SU-DHL-6 (cell line): Measurements from ENCODE around the gene SPCS2.
"Not testable (repeated sequence)": the region's sequence is repeated elsewhere in the genome, so short reads cannot be mapped to it uniquely, and the experiment has no call there.

Source experiments
- H2AFZ ChIP-seq: fragments of 200-600 bp; sonication (generic); 2 replicates; pipeline ENCODE4 v1.6.1; 2014; ENCODE audit warnings: low read depth, mild to moderate bottlenecking, moderate library complexity, mixed read lengths, antibody characterized with exemption, low read length; ENCODE audit not compliant: severe bottlenecking
- H3F3A ChIP-seq: fragments of 200-600 bp; shearing (Covaris generic); 2 replicates; pipeline ENCODE4 v1.6.0; 2016; ENCODE audit warnings: antibody characterized with exemption, mild to moderate bottlenecking; ENCODE audit not compliant: insufficient read depth
- H3K27ac ChIP-seq: fragments of 200-600 bp; sonication (generic); 2 replicates; pipeline ENCODE4 v1.5.1; 2016; ENCODE audit warnings: low read depth, mild to moderate bottlenecking, low read length, moderate library complexity, mixed read lengths
- H3K27me3 ChIP-seq: fragments of 200-600 bp; sonication (generic), shearing (Covaris generic); 2 replicates; pipeline ENCODE4 v1.6.0; 2014; ENCODE audit warnings: mild to moderate bottlenecking, low read length
- H3K36me3 ChIP-seq: fragments of 200-600 bp; sonication (generic); 2 replicates; pipeline ENCODE4 v1.6.1; 2014; ENCODE audit warnings: mild to moderate bottlenecking, low read length, mixed read lengths
- H3K4me2 ChIP-seq: fragments of 300-600, 200-600 bp; shearing (Covaris generic), sonication (generic); 2 replicates; pipeline ENCODE4 v1.6.0; 2014; ENCODE audit warnings: low read length, low read depth, mild to moderate bottlenecking; ENCODE audit not compliant: poor library complexity, severe bottlenecking
- H3K4me3 ChIP-seq: fragments of 200-600 bp; sonication (generic); 2 replicates; pipeline ENCODE4 v1.5.1; 2014; ENCODE audit warnings: antibody characterized with exemption, low read length, mild to moderate bottlenecking, mixed read lengths; ENCODE audit not compliant: insufficient read depth, poor library complexity, severe bottlenecking
- H3K79me2 ChIP-seq: fragments of 200-600 bp; sonication (generic); 2 replicates; pipeline ENCODE4 v1.6.1; 2014; ENCODE audit warnings: mild to moderate bottlenecking, low read length, moderate library complexity; ENCODE audit not compliant: insufficient read depth
- H3K9ac ChIP-seq: fragments of 200-600 bp; sonication (generic); 2 replicates; pipeline ENCODE4 v1.7.0; 2014; ENCODE audit warnings: mild to moderate bottlenecking, low read length
- H3K9me2 ChIP-seq: fragments of 200-600 bp; sonication (generic); replicated peaks from 2 replicates; pipeline ENCODE4 v1.6.1; 2014; ENCODE audit warnings: low read length; ENCODE audit not compliant: insufficient read depth
- H3K9me3 ChIP-seq: fragments of 200-600 bp; sonication (generic); 2 replicates; pipeline ENCODE4 v1.6.1; 2014; ENCODE audit warnings: low read length, mixed read lengths; ENCODE audit not compliant: insufficient read depth
- H4K20me1 ChIP-seq: fragments of 200-600 bp; sonication (generic); 2 replicates; pipeline ENCODE4 v1.6.1; 2014; ENCODE audit warnings: low read depth, mild to moderate bottlenecking, antibody characterized with exemption, low read length, moderate library complexity, mixed read lengths
- EZH2phosphoT487 ChIP-seq: fragments of 200-600 bp; sonication (generic), shearing (Covaris generic); conservative IDR thresholded peaks from 2 replicates; pipeline ENCODE4 v1.6.1; 2018; ENCODE audit warnings: mild to moderate bottlenecking, antibody characterized with exemption, low read length, moderate library complexity, mixed read lengths
- TF ChIP-seq, protein P1 (sequence below): fragments of 200-600 bp; sonication (generic); IDR thresholded peaks from one replicate; pipeline ENCODE4 v1.5.1; 2017; ENCODE audit warnings: antibody characterized with exemption, mild to moderate bottlenecking, low read length, moderate library complexity; ENCODE audit not compliant: insufficient read depth, poor library complexity, severe bottlenecking

The SPCS2 gene

DNA sequence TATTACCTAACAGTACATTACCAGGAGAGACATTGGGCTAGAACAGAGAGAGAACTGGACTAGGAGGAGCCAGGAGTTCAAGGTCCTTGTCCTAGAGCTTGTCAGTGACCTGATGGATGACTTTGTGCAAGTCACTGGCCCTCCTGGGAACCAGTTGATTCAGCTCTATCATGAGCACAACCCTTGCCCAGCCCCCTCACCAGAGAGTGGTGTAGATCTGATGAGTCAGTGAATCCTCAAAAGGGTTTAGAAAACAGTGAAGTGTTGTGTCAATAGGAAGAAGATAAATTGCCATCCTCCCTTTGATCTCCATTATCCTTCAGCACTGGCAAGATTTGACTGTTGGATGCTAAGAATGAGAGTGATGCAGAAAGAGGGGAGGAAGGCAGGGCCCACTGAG, 64.0 kb downstream of the SPCS2 start:
- no peaks in the 10 kb centered on the region for H3F3A ChIP-seq
- no peak overlapping the region for H3K27ac ChIP-seq
- no peaks in the 10 kb centered on the region for H3K9me2 ChIP-seq
- H4K20me1 ChIP-seq: no peaks in the 10 kb centered on the region
- H2AFZ ChIP-seq: no peak overlapping the region
- no peak overlapping the region for H3K4me3 ChIP-seq
- no peaks in the 10 kb centered on the region for H3K36me3 ChIP-seq
- TF ChIP-seq, protein P1, sequence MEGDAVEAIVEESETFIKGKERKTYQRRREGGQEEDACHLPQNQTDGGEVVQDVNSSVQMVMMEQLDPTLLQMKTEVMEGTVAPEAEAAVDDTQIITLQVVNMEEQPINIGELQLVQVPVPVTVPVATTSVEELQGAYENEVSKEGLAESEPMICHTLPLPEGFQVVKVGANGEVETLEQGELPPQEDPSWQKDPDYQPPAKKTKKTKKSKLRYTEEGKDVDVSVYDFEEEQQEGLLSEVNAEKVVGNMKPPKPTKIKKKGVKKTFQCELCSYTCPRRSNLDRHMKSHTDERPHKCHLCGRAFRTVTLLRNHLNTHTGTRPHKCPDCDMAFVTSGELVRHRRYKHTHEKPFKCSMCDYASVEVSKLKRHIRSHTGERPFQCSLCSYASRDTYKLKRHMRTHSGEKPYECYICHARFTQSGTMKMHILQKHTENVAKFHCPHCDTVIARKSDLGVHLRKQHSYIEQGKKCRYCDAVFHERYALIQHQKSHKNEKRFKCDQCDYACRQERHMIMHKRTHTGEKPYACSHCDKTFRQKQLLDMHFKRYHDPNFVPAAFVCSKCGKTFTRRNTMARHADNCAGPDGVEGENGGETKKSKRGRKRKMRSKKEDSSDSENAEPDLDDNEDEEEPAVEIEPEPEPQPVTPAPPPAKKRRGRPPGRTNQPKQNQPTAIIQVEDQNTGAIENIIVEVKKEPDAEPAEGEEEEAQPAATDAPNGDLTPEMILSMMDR: no peak
- TF ChIP-seq EZH2phosphoT487: no peak
- H3K9ac ChIP-seq: no peak overlapping the region
- no peaks in the 10 kb centered on the region for H3K9me3 ChIP-seq
- H3K4me2 ChIP-seq: no peak overlapping the region
- no peaks in the 10 kb centered on the region for H3K27me3 ChIP-seq
- no peaks in the 10 kb centered on the region for H3K79me2 ChIP-seq

- H3K27ac ChIP-seq: no peak overlapping the region
- no peaks in the 10 kb centered on the region for H3K36me3 ChIP-seq
- no peaks in the 10 kb centered on the region for H3F3A ChIP-seq
- TF ChIP-seq, protein P1: no peak
- no peak for TF ChIP-seq EZH2phosphoT487
- no peak overlapping the region for H3K9ac ChIP-seq
- H3K79me2 ChIP-seq: no peaks in the 10 kb centered on the region
- no peaks in the 10 kb centered on the region for H3K9me2 ChIP-seq
- H3K27me3 ChIP-seq: no peaks in the 10 kb centered on the region
- no peak overlapping the region for H3K4me3 ChIP-seq
- H4K20me1 ChIP-seq: no peaks in the 10 kb centered on the region
- H3K9me3 ChIP-seq: no peaks in the 10 kb centered on the region
- H2AFZ ChIP-seq: no peak overlapping the region
- H3K4me2 ChIP-seq: no peak overlapping the region
These were observed 65.1 kb downstream of the SPCS2 start for GRCh38 chr11:75014129-75014528.

DNA sequence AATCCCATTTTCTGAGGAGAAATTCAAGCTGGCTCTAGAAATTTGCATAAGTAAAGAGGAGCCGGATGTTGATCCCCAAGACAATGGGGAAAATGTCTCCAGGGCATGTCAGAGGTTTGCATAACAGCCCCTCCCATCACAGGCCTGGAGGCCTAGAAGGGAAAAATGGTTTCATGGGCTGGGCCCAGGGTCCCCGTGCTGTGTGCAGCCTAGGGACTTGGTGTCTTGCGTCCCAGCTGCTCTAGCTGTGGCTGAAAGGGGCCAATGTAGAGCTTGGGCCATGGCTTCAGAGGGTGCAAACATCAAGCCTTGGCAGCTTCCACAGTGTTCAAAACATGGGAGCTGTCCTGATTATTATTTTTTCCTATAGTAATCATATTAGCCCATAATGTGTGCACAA, 70.1 kb downstream of the SPCS2 start:
- H3F3A ChIP-seq, H3K79me2 ChIP-seq, H3K9me3 ChIP-seq, H3K27me3 ChIP-seq, H2AFZ ChIP-seq, H3K9me2 ChIP-seq, H3K36me3 ChIP-seq, H4K20me1 ChIP-seq, H3K27ac ChIP-seq, H3K4me3 ChIP-seq, H3K9ac ChIP-seq, H3K4me2 ChIP-seq: not testable (repeated sequence)

DNA sequence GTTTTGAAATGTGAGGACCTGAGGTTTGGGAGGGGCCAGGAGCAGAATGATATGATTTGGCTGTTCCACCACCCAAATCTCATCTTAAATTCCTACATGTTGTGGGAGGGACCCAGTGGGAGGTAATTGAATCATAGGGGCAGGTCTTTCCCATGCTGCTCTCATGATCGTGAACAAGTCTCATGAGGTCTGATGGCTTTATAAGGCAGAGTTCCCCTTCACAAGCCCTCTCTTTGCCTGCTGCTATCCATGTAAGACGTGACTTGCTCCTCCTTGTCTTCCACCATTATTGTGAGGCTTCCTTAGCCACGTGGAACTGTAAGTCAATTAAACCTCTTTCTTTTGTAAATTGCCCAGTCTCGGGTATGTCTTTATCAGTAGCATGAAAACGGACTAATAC, 71.3 kb downstream of the SPCS2 start:
- not testable (repeated sequence) for H2AFZ ChIP-seq, H3K27me3 ChIP-seq, H3K79me2 ChIP-seq, H3K4me2 ChIP-seq, H4K20me1 ChIP-seq, H3K36me3 ChIP-seq, H3K9me2 ChIP-seq, H3K4me3 ChIP-seq, H3K9me3 ChIP-seq, H3F3A ChIP-seq, H3K9ac ChIP-seq, H3K27ac ChIP-seq
